Prostate gland (tissue), 2 donors: Measurements from ENCODE around the gene ADM. TPM values are rescaled to one million over a fixed set of nuclear protein-coding genes. Genes with fewer than 3 reads are reported as not detected.

Experiments
- DNase-seq: peaks from one replicate; pipeline ENCODE4 v3.0.0-alpha.2; 2019; ENCODE audit warnings: low spot score
- H3K27ac ChIP-seq, 2 donors: fragments of 200-600 bp; sonication (generic); 2 replicates each; pipeline ENCODE4 v1.5.1; 2017 to 2019
- H3K27me3 ChIP-seq: fragments of 200-600 bp; sonication (generic); replicated peaks from 2 replicates; pipeline ENCODE4 v1.5.1; 2019; ENCODE audit not compliant: insufficient read depth
- H3K36me3 ChIP-seq, 2 donors: fragments of 200-600 bp; sonication (generic); 1 replicate in 1 of 2; 2 replicates in 1 of 2; pipeline versions ENCODE4 v1.5.1 to v1.8.1; 2017 to 2019
- H3K4me1 ChIP-seq: fragments of 200-600 bp; sonication (generic); replicated peaks from 2 replicates; pipeline ENCODE4 v1.5.1; 2019
- H3K4me3 ChIP-seq, 2 donors: fragments of 200-600 bp; sonication (generic); 2 replicates each; pipeline ENCODE4 v1.5.1; 2017 to 2019
- H3K9me3 ChIP-seq: fragments of 200-600 bp; sonication (generic); 2 replicates; pipeline ENCODE4 v1.5.1; 2017
- POLR2A ChIP-seq: fragments of 450-650 bp; IDR thresholded peaks from one replicate; pipeline ENCODE4 v1.6.1; 2016; ENCODE audit warnings: antibody characterized with exemption, mild to moderate bottlenecking
- POLR2AphosphoS5 ChIP-seq: sonication (generic); formaldehyde crosslinking; IDR thresholded peaks from one replicate; pipeline ENCODE4 v1.6.1; 2017; ENCODE audit warnings: antibody characterized with exemption
- WGBS: methylation state at CpG from one replicate; pipeline ENCODE4 v1.1.5; 2018; 5-methylcytosine and 5-hydroxymethylcytosine counted together
- intact Hi-C: fragments of 100-400 bp; cut with DNase I; formaldehyde crosslinking; loops from one replicate; pipeline ENCODE4 v1.14.2; 2022
- total RNA-seq, 2 donors: library from RNA; depleted of rRNA; stranded (reverse); fragments of >200 nt; gene quantifications; one replicate each; pipeline ENCODE4 v1.1.0, GENCODE V29; 2016
- TF ChIP-seq, protein P1 (sequence below), 4 experiments: fragments of 200-600 bp in 2 of 4; fragments of 450-650 bp in 2 of 4; sonication (generic) in 2 of 4; IDR thresholded peaks; 1 replicate in 3 of 4; 2 replicates in 1 of 4; pipeline ENCODE4 v1.5.1; 2016 to 2019; ENCODE audit warnings: antibody characterized with exemption in 4 of 4, mild to moderate bottlenecking in 2 of 4, moderate library complexity in 2 of 4

Gene ADM
- total RNA-seq, 2 donors from 2014 or later, result 20.4 to 33.7 TPM

DNA sequence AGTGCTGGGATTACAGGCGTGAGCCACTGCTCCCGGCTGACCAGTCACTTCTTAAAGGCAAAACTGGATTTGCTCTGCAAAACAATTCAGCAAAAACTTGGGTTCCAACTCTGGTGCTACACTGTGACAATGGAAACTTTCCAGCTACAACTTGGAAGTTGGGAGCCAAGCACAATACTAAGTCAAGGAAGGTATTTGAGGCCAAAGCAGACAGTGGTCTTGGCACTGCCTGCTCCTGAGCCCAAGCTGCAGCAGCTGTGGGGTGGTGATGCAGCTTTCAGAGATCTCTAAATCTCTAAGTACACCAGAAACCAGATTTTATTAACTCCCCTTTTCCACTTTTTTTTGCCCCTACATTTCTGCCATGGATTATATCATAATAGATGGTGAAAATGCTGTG lies 17.5 kb downstream of the ADM start:
- no peak for DNase-seq
- TF ChIP-seq, protein P1, sequence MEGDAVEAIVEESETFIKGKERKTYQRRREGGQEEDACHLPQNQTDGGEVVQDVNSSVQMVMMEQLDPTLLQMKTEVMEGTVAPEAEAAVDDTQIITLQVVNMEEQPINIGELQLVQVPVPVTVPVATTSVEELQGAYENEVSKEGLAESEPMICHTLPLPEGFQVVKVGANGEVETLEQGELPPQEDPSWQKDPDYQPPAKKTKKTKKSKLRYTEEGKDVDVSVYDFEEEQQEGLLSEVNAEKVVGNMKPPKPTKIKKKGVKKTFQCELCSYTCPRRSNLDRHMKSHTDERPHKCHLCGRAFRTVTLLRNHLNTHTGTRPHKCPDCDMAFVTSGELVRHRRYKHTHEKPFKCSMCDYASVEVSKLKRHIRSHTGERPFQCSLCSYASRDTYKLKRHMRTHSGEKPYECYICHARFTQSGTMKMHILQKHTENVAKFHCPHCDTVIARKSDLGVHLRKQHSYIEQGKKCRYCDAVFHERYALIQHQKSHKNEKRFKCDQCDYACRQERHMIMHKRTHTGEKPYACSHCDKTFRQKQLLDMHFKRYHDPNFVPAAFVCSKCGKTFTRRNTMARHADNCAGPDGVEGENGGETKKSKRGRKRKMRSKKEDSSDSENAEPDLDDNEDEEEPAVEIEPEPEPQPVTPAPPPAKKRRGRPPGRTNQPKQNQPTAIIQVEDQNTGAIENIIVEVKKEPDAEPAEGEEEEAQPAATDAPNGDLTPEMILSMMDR (IDR thresholded peaks at IDR 0.05), result no peak
- TF ChIP-seq POLR2A (no peak), POLR2AphosphoS5 (no peak)
- Histone ChIP-seq H3K27me3 (no peaks in the 10 kb centered on the region), H3K9me3 (no peaks in the 10 kb centered on the region), H3K4me3 (no peak overlapping the region), H3K4me1 (no peaks in the 10 kb centered on the region), H3K27ac (peak overlapping the region; percentile 15 to 37), H3K36me3 (no peaks in the 10 kb centered on the region)
- intact Hi-C loops, result loop anchor here (5.0 to 10.0 kb wide), 2 partner anchors 468 to 565 kb away; no protein-coding TSS in a partner anchor
- WGBS, result 95% methylated on average over 2 of the region's 2 CpGs

DNA sequence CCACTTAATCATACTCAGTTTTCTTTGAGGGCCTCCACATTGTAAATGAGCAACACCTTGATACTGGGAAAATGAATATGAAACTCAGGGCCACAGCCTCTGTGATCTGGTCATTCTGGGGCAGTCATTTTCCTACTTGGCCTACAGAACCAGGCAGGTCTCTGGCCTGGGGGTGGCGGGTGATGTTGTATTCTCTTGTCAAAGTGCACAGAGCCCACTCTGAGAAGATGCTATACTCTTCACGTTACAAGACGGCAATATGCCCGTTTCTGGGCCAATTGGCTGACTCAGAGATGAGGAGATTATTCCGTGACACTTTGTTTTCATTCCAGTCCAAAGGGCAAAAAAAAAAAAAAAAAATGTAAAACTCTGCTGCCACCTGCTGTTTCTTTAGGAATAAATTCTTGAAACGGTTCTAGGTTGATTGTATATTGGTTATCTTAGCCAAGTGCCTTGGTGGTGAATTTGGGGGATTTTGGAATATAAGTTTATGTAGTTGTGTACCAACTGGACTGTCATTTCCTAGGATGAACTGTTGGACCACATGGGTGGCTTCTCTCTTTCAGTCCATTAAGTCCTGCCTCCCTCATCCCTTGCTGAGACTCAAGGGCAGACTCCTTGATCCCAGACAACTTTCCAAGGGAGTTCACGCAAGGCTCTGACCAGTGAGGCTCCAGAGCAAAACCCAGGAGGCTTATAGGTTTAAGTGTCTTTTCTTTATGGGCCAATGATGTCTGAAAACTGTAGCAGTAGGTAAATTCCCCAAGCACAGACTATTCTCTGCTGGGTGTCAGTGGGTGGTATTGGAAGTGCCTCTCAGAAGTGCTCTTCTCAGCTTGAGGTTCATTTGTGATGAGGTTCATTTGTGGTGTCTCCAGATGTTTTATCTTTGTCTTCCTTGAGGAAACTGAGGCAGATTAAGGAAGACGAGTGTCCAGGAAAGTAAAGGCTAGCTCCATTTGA lies 18.2 kb downstream of the ADM start:
- TF ChIP-seq POLR2A (no peak), POLR2AphosphoS5 (peak; percentile 81)
- TF ChIP-seq, protein P1 (IDR thresholded peaks at IDR 0.05), result peak; percentile 24 to 79 (median 64)
- no peak overlapping the region for H3K4me3 ChIP-seq
- peak; percentile 46 for DNase-seq
- intact Hi-C loops, result loop anchor here (5.0 to 10.0 kb wide), 2 partner anchors 468 to 566 kb away; no protein-coding TSS in a partner anchor
- H3K27ac ChIP-seq, result peak overlapping the region; percentile 15 to 37
- H3K27me3 ChIP-seq, result no peaks in the 10 kb centered on the region
- H3K9me3 ChIP-seq, result no peaks in the 10 kb centered on the region
- WGBS, result 29% methylated on average over 8 of the region's 8 CpGs
- H3K4me1 ChIP-seq, result no peaks in the 10 kb centered on the region
- no peaks in the 10 kb centered on the region for H3K36me3 ChIP-seq

DNA sequence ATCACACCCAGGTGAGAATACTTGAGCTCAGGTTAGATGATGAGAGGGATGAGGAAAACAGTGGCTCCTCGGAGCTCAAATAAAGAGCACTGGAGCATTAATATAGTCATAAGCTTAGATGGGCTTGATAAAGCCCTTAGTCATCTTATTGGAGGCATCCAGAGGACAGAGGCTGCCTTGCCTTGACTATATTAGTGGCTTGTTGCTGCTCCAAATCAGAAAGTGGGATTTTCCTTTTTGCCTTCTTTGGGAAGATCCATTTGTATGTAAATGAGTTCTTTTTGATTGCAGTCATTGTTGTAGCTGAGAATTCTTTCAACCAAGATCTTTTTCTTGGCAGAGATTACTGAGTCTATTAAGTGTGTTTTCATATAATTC lies 18.9 kb downstream of the ADM start:
- DNase-seq, result no peak
- 19% methylated on average over 1 of the region's 1 CpG for WGBS
- intact Hi-C loops, result loop anchor here (5.0 to 10.0 kb wide), 2 partner anchors 469 to 566 kb away; no protein-coding TSS in a partner anchor
- Histone ChIP-seq H3K36me3 (no peaks in the 10 kb centered on the region), H3K27ac (no peak overlapping the region), H3K4me1 (no peaks in the 10 kb centered on the region), H3K27me3 (no peaks in the 10 kb centered on the region), H3K4me3 (no peak overlapping the region), H3K9me3 (no peaks in the 10 kb centered on the region)
- TF ChIP-seq POLR2A, result no peak

DNA sequence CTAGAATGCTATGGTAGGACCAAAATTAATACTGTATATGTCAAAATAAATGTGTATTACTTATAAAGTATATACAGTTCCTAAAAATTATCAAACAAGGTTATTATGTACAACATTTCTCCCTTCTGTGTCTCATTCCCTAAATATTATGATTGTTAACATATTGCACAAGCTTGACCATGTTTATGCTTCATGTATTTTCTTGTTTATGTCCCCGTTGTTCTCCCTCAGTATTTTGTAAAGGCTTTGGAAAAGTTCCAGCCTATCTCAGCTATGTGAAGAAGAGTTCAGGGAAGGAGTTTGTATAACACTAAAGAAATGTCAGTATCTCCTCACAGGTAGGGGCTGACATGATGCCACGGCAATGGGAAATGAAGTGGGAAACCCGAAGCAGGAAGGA lies 19.6 kb downstream of the ADM start:
- no peaks in the 10 kb centered on the region for H3K9me3 ChIP-seq
- no peaks in the 10 kb centered on the region for H3K27me3 ChIP-seq
- no peaks in the 10 kb centered on the region for H3K36me3 ChIP-seq
- intact Hi-C loops, result loop anchor here (5.0 to 10.0 kb wide), 2 partner anchors 470 to 567 kb away; no protein-coding TSS in a partner anchor
- no peak overlapping the region for H3K27ac ChIP-seq
- no peak overlapping the region for H3K4me3 ChIP-seq
- 69% methylated on average over 3 of the region's 3 CpGs for WGBS
- no peak for TF ChIP-seq POLR2A
- TF ChIP-seq, protein P1 (IDR thresholded peaks at IDR 0.05), result no peak
- no peak for TF ChIP-seq POLR2AphosphoS5
- H3K4me1 ChIP-seq, result no peaks in the 10 kb centered on the region
- DNase-seq, result no peak

DNA sequence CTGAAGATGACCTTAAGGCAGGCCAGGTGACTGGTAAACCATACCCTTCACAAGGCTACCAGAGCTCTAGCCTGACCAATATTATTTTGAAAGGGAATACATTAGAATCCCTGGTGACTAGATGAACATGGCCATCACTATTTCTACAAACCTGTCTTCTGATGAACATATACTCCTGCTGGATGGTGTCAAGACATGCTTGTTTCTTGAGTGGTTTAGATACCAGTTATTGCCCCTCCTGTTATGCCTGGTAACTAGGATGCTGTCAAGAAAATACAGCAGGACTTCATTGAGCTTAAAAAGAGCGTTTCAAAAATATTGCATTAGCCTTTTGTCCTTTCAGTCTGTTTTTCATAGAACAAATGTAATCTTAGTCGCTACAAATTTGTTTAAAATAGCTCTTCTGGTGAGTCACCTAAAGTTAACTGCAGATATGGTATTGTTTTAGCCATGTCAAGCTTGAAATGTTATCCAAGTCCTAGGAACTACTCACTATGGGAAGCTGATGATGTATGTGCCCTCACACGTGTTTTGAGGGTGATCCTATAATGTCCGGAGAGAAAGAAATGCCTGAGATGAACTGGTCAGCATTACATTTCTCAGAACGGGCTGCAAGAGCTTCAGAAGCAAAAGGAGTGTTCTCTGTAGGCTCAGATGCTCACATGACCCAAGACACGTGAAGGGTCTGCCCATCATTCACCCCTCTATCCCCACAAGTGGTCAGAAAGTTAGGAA lies 20.6 kb downstream of the ADM start:
- TF ChIP-seq POLR2AphosphoS5, result no peak
- TF ChIP-seq, protein P1 (IDR thresholded peaks at IDR 0.05), result no peak
- TF ChIP-seq POLR2A, result no peak
- no peak overlapping the region for H3K4me3 ChIP-seq
- H3K27ac ChIP-seq, result no peak overlapping the region
- no peak for DNase-seq
- intact Hi-C loops, result loop anchor here (10.0 kb wide), 1 partner anchor 471 kb away; no protein-coding TSS in a partner anchor
- no peaks in the 10 kb centered on the region for H3K9me3 ChIP-seq
- H3K36me3 ChIP-seq, result no peaks in the 10 kb centered on the region
- no peaks in the 10 kb centered on the region for H3K4me1 ChIP-seq
- H3K27me3 ChIP-seq, result no peaks in the 10 kb centered on the region
- 50% methylated on average over 6 of the region's 6 CpGs for WGBS
